K562 (cell line): ENCODE data around the gene SCARF2. TPM values are rescaled to one million over a fixed set of nuclear protein-coding genes. Genes with fewer than 3 reads are reported as not detected.

Source experiments
- CGGBP1 ChIP-seq: fragments of 250-450 bp; sonication (Bioruptor Pico); IDR thresholded peaks from 2 replicates; pipeline ENCODE4 v1.9.0; 2021; ENCODE audit warnings: mild to moderate bottlenecking
- ELK3 ChIP-seq: fragments of 450-650 bp; formaldehyde crosslinking; IDR thresholded peaks from 2 replicates; pipeline ENCODE4 v1.4.0; 2020; ENCODE audit warnings: mild to moderate bottlenecking
- HIVEP1 ChIP-seq: fragments of 250-450 bp; sonication (Bioruptor Pico); IDR thresholded peaks from 2 replicates; pipeline ENCODE4 v1.4.0; 2020; ENCODE audit warnings: mild to moderate bottlenecking
- LEF1 ChIP-seq: fragments of 450-650 bp; IDR thresholded peaks from 2 replicates; pipeline ENCODE4 v1.6.1; 2016; ENCODE audit warnings: mild to moderate bottlenecking
- NFXL1 ChIP-seq: fragments of 450-650 bp; formaldehyde crosslinking; IDR thresholded peaks from 2 replicates; pipeline ENCODE4 v1.4.0; 2021; ENCODE audit warnings: mild to moderate bottlenecking
- NR0B1 ChIP-seq: fragments of 450-650 bp; IDR thresholded peaks from one replicate; pipeline ENCODE4 v1.6.1; 2018; ENCODE audit warnings: mild to moderate bottlenecking, moderate library complexity; ENCODE audit not compliant: partially characterized antibody
- POLR3A ChIP-seq: IDR thresholded peaks from 2 replicates; pipeline ENCODE4 v1.6.1; 2011; ENCODE audit warnings: borderline replicate concordance, mild to moderate bottlenecking, moderate library complexity; ENCODE audit not compliant: insufficient read length, insufficient read depth; ENCODE audit errors: extremely low read depth
- TARDBP ChIP-seq: fragments of 450-650 bp; IDR thresholded peaks from 2 replicates; pipeline ENCODE4 v1.6.1; 2016
- TBL1XR1 ChIP-seq, 2 experiments: IDR thresholded peaks; 2 replicates each; pipeline ENCODE4 v1.6.1; 2012; ENCODE audit warnings: improper control_type of control experiment in 2 of 2, low read length in 2 of 2, mild to moderate bottlenecking in 1 of 2
- TSC22D4 ChIP-seq: fragments of 450-650 bp; IDR thresholded peaks from 2 replicates; pipeline ENCODE4 v1.6.1; 2016; ENCODE audit warnings: missing genetic modification characterization, missing biosample characterization, control low read depth
- XRCC5 ChIP-seq: fragments of 200-400 bp; formaldehyde crosslinking; IDR thresholded peaks from 2 replicates; pipeline ENCODE4 v1.6.1; 2017; ENCODE audit warnings: low read depth, mild to moderate bottlenecking, low read length
- ZKSCAN1 ChIP-seq: fragments of 150-350 bp; IDR thresholded peaks from 2 replicates; pipeline ENCODE4 v1.6.1; 2016; ENCODE audit warnings: low read depth, low read length
- ZNF316 ChIP-seq: fragments of 450-650 bp; IDR thresholded peaks from 2 replicates; pipeline ENCODE4 v1.6.1; 2016
- ZNF444 ChIP-seq: fragments of 250-450 bp; sonication (Bioruptor Pico); IDR thresholded peaks from 2 replicates; pipeline ENCODE4 v1.4.0; 2020; ENCODE audit warnings: mild to moderate bottlenecking, moderate library complexity
- polyA plus RNA-seq, 8 experiments: library from polyadenylated mRNA; depleted of rRNA in 4 of 8; stranded (reverse) in 5 of 8; unstranded in 3 of 8; fragments of >200 nt; fragmentation: Nextera tagmentation in 2 of 8; fragmentation: Illumina TruSeq in 1 of 8; extraction: Ambion mirVana in 2 of 8; extraction: Trizol in 1 of 8; gene quantifications; 2 replicates each; pipeline versions ENCODE4 v1.2.1 to v1.2.3, GENCODE V29; 2011 to 2014; ENCODE audit warnings: inconsistent platforms in 1 of 8, missing spikeins in 1 of 8
- total RNA-seq, 7 experiments: library from RNA; depleted of rRNA in 6 of 7; stranded (reverse); fragments of >200 nt in 6 of 7; fragmentation: Illumina TruSeq in 2 of 7; extraction: Trizol in 2 of 7; gene quantifications; 2 replicates each; pipeline versions ENCODE4 v1.2.1 to v1.2.3, GENCODE V29; 2011 to 2021; ENCODE audit warnings: low replicate concordance in 1 of 7
- TF ChIP-seq, protein P1 (sequence below): fragments of 450-650 bp; IDR thresholded peaks from 2 replicates; pipeline ENCODE4 v1.6.1; 2014; ENCODE audit warnings: low read depth, mild to moderate bottlenecking, moderate library complexity, borderline replicate concordance
- TF ChIP-seq, protein P2 (sequence below): sonication (generic); formaldehyde crosslinking; IDR thresholded peaks from 2 replicates; pipeline ENCODE4 v1.8.1; 2023; ENCODE audit warnings: mild to moderate bottlenecking, missing genetic modification reagents
- TF ChIP-seq, protein P3 (sequence below), 2 experiments: fragments of 450-650 bp in 1 of 2; IDR thresholded peaks; 2 replicates each; pipeline ENCODE4 v1.6.1; 2011 to 2017; ENCODE audit warnings: low read depth in 2 of 2, antibody characterized with exemption in 1 of 2, borderline replicate concordance in 1 of 2, low read length in 1 of 2, mild to moderate bottlenecking in 1 of 2, mixed read lengths in 1 of 2; ENCODE audit not compliant: control insufficient read depth in 1 of 2

Gene SCARF2
- total and polyA plus RNA-seq, 9 of the 15 experiments (the other 6 are each of a cell fraction or from before 2014, with no cell fraction given) = 0.06 to 0.32 (median 0.21) TPM; not detected in 5

GRCh38 chr22:20456064-20456721, 18.6 kb upstream of the SCARF2 start (continued):
- no peak for TF ChIP-seq NR0B1
- peak; percentile 97 for TF ChIP-seq XRCC5
- TF ChIP-seq TARDBP = peak; percentile 84; the same call in 1 of the 2 replicates
- TF ChIP-seq, protein P1, sequence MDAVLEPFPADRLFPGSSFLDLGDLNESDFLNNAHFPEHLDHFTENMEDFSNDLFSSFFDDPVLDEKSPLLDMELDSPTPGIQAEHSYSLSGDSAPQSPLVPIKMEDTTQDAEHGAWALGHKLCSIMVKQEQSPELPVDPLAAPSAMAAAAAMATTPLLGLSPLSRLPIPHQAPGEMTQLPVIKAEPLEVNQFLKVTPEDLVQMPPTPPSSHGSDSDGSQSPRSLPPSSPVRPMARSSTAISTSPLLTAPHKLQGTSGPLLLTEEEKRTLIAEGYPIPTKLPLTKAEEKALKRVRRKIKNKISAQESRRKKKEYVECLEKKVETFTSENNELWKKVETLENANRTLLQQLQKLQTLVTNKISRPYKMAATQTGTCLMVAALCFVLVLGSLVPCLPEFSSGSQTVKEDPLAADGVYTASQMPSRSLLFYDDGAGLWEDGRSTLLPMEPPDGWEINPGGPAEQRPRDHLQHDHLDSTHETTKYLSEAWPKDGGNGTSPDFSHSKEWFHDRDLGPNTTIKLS = peak; percentile 48; the same call in 1 of the 2 replicates
- TF ChIP-seq POLR3A = no peak
- TF ChIP-seq, protein P2, sequence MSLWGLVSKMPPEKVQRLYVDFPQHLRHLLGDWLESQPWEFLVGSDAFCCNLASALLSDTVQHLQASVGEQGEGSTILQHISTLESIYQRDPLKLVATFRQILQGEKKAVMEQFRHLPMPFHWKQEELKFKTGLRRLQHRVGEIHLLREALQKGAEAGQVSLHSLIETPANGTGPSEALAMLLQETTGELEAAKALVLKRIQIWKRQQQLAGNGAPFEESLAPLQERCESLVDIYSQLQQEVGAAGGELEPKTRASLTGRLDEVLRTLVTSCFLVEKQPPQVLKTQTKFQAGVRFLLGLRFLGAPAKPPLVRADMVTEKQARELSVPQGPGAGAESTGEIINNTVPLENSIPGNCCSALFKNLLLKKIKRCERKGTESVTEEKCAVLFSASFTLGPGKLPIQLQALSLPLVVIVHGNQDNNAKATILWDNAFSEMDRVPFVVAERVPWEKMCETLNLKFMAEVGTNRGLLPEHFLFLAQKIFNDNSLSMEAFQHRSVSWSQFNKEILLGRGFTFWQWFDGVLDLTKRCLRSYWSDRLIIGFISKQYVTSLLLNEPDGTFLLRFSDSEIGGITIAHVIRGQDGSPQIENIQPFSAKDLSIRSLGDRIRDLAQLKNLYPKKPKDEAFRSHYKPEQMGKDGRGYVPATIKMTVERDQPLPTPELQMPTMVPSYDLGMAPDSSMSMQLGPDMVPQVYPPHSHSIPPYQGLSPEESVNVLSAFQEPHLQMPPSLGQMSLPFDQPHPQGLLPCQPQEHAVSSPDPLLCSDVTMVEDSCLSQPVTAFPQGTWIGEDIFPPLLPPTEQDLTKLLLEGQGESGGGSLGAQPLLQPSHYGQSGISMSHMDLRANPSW (CRISPR knock-in tag) = peak; percentile 92; the same call in 1 of the 2 replicates
- TF ChIP-seq TSC22D4 (tag) = no peak
- peak; percentile 90 for TF ChIP-seq ZKSCAN1
- TF ChIP-seq ZNF316 = no peak
- TF ChIP-seq ZNF444 (CRISPR knock-in tag) = peak; percentile 31; the same call in 1 of the 2 replicates
- no peak for TF ChIP-seq NFXL1 (CRISPR knock-in tag)
- TF ChIP-seq, protein P3, sequence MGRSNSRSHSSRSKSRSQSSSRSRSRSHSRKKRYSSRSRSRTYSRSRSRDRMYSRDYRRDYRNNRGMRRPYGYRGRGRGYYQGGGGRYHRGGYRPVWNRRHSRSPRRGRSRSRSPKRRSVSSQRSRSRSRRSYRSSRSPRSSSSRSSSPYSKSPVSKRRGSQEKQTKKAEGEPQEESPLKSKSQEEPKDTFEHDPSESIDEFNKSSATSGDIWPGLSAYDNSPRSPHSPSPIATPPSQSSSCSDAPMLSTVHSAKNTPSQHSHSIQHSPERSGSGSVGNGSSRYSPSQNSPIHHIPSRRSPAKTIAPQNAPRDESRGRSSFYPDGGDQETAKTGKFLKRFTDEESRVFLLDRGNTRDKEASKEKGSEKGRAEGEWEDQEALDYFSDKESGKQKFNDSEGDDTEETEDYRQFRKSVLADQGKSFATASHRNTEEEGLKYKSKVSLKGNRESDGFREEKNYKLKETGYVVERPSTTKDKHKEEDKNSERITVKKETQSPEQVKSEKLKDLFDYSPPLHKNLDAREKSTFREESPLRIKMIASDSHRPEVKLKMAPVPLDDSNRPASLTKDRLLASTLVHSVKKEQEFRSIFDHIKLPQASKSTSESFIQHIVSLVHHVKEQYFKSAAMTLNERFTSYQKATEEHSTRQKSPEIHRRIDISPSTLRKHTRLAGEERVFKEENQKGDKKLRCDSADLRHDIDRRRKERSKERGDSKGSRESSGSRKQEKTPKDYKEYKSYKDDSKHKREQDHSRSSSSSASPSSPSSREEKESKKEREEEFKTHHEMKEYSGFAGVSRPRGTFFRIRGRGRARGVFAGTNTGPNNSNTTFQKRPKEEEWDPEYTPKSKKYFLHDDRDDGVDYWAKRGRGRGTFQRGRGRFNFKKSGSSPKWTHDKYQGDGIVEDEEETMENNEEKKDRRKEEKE (IDR thresholded peaks at IDR 0.05; ENCODE audit: borderline replicate concordance in 1 of 2, control insufficient read depth in 1 of 2, low read depth in 2 of 2, low read length in 1 of 2) = no peak
- peak; percentile 20 for TF ChIP-seq HIVEP1
- TF ChIP-seq ELK3 (CRISPR knock-in tag) = no peak; the same call in 1 of the 2 replicates
- TF ChIP-seq LEF1 = no peak
- peak; percentile 72 to 73; a peak in 3 of 4 replicates for TF ChIP-seq TBL1XR1 (IDR thresholded peaks at IDR 0.05; ENCODE audit: low read length in 2 of 2)
- peak; percentile 72; the same call in 1 of the 2 replicates for TF ChIP-seq CGGBP1 (CRISPR knock-in tag)
